ENCODE results near the gene AHCTF1.
"Not testable (repeated sequence)": the region's sequence is repeated elsewhere in the genome, so short reads cannot be mapped to it uniquely, and the experiment has no call there.

Gene AHCTF1

GRCh38 chr1:246916026-246916923 lies 15.5 kb downstream of the AHCTF1 start:
- not testable (repeated sequence) for DNase-seq

GRCh38 chr1:246907472-246907871 lies 24.3 kb downstream of the AHCTF1 start:
- DNase-seq, result no peak

GRCh38 chr1:246906833-246907232 lies 24.9 kb downstream of the AHCTF1 start:
- DNase-seq, result no peak

- no peak for DNase-seq
Measured at GRCh38 chr1:246901874-246902273, 29.9 kb downstream of the AHCTF1 start.

GRCh38 chr1:246897302-246897701 lies 34.4 kb downstream of the AHCTF1 start:
- DNase-seq, result no peak

GRCh38 chr1:246893191-246893939 lies 38.4 kb downstream of the AHCTF1 start:
- no peak for DNase-seq

- DNase-seq, result no peak
Measured at GRCh38 chr1:246891105-246891504, 40.6 kb downstream of the AHCTF1 start.

- DNase-seq, result no peak
Measured at GRCh38 chr1:246888522-246888921, 43.2 kb downstream of the AHCTF1 start.

- DNase-seq, result not testable (repeated sequence)
Measured at GRCh38 chr1:246885389-246885788, 46.4 kb downstream of the AHCTF1 start.

- DNase-seq, result no peak
Measured at GRCh38 chr1:246878551-246878950, 53.2 kb downstream of the AHCTF1 start.

GRCh38 chr1:246876431-246876830 lies 55.3 kb downstream of the AHCTF1 start:
- no peak for DNase-seq

GRCh38 chr1:246875041-246876026 lies 56.4 kb downstream of the AHCTF1 start:
- no peak for DNase-seq

- DNase-seq, result no peak
Measured at GRCh38 chr1:246865921-246866320, 65.8 kb downstream of the AHCTF1 start.

- DNase-seq, result not testable (repeated sequence)
Measured at GRCh38 chr1:246863791-246864190, 68.0 kb downstream of the AHCTF1 start.

- DNase-seq, result no peak
Measured at GRCh38 chr1:246860401-246860800, 71.3 kb downstream of the AHCTF1 start.

- no peak for DNase-seq
Measured at GRCh38 chr1:246856371-246856770, 75.4 kb downstream of the AHCTF1 start.

- DNase-seq, result not testable (repeated sequence)
Measured at GRCh38 chr1:246850640-246851039, 81.1 kb downstream of the AHCTF1 start.

- no peak for DNase-seq
Measured at GRCh38 chr1:246843876-246844275, 87.9 kb downstream of the AHCTF1 start.

GRCh38 chr1:246840761-246841160 lies 91.0 kb downstream of the AHCTF1 start:
- DNase-seq, result not testable (repeated sequence)

GRCh38 chr1:246838118-246838456 lies 93.7 kb downstream of the AHCTF1 start:
- DNase-seq, result no peak

- no peak for DNase-seq
Measured at GRCh38 chr1:246837418-246838117, 94.2 kb downstream of the AHCTF1 start.

Measured in NCI-H2029 (cell line).